B cell (primary cell): ENCODE results near the gene CDCA7L. TPM values are rescaled to one million over a fixed set of nuclear protein-coding genes. Genes with fewer than 3 reads are reported as not detected.

Experiments
- ATAC-seq: fragments of 200-7000 bp; cut with Tn5 transposase; one replicate; pipeline ENCODE4 v1.10.0; 2021; ENCODE audit warnings: low read depth, mild to moderate bottlenecking, moderate number of reproducible peaks, moderate library complexity
- CTCF ChIA-PET: fragments of 350-600 bp; sonication (Branson Sonifier 250); formaldehyde crosslinking; loops from one replicate; lab custom pipeline; 2021; ENCODE audit warnings: antibody characterized with exemption, inconsistent platforms; lab: Charles Lee
- POLR2A ChIA-PET: fragments of 350-600 bp; sonication (Branson Sonifier 250); formaldehyde crosslinking; loops from one replicate; lab custom pipeline; 2021; ENCODE audit warnings: antibody characterized with exemption; lab: Charles Lee
- DNase-seq: peaks from one replicate; pipeline ENCODE4 v3.0.0; 2013
- H2AFZ ChIP-seq: 2 replicates; pipeline ENCODE4 v1.6.1; 2012; ENCODE audit warnings: mild to moderate bottlenecking, low read depth, low read length; ENCODE audit not compliant: insufficient read depth, poor library complexity, severe bottlenecking
- H3K27ac ChIP-seq, 2 donors: 1 replicate in 1 of 2; 2 replicates in 1 of 2; pipeline ENCODE4 v1.5.1; 2012 to 2013; ENCODE audit warnings: low read length in 2 of 2, mild to moderate bottlenecking in 2 of 2, moderate library complexity in 1 of 2
- H3K27me3 ChIP-seq, 4 experiments: fragments of 200-600 bp in 1 of 4; sonication (generic) in 1 of 4; replicated peaks in 1 of 4; 1 replicate in 2 of 4; 2 replicates in 2 of 4; pipeline versions ENCODE4 v1.6.1 to v1.7.0; 2013 to 2016; ENCODE audit warnings: low read length in 3 of 4, mild to moderate bottlenecking in 2 of 4, mixed read lengths in 1 of 4, moderate library complexity in 1 of 4; ENCODE audit not compliant: insufficient read depth in 4 of 4, control insufficient read depth in 3 of 4; ENCODE audit errors: control extremely low read depth in 1 of 4
- H3K36me3 ChIP-seq, 2 experiments: replicated peaks in 1 of 2; 1 replicate in 1 of 2; 2 replicates in 1 of 2; pipeline versions ENCODE4 v1.6.1 to v1.7.1; 2013; ENCODE audit warnings: low read length in 1 of 2; ENCODE audit not compliant: insufficient read depth in 2 of 2, control insufficient read depth in 1 of 2; ENCODE audit errors: control extremely low read depth in 1 of 2, extremely low read depth in 1 of 2
- H3K4me1 ChIP-seq, 2 donors: fragments of 200-600 bp in 1 of 2; sonication (generic) in 1 of 2; 1 replicate in 1 of 2; 2 replicates in 1 of 2; pipeline versions ENCODE4 v1.5.1 to v1.6.1; 2013 to 2017; ENCODE audit warnings: low read length in 2 of 2; ENCODE audit not compliant: control insufficient read depth in 2 of 2, insufficient read depth in 2 of 2
- H3K4me2 ChIP-seq: replicated peaks from 2 replicates; pipeline ENCODE3; 2012; ENCODE audit warnings: mild to moderate bottlenecking, low read depth, low read length; ENCODE audit not compliant: poor library complexity, severe bottlenecking
- H3K4me3 ChIP-seq, 5 experiments: fragments of 200-600 bp in 1 of 5; sonication (generic) in 1 of 5; 1 replicate in 3 of 5; 2 replicates in 2 of 5; pipeline versions ENCODE4 v1.5.1 to v1.7.0; 2011 to 2016; ENCODE audit warnings: low read length in 4 of 5, mild to moderate bottlenecking in 4 of 5, low read depth in 2 of 5, control low read depth in 1 of 5, moderate library complexity in 1 of 5; ENCODE audit not compliant: insufficient read depth in 1 of 5; ENCODE audit errors: control extremely low read depth in 1 of 5, extremely low read depth in 1 of 5
- H3K79me2 ChIP-seq: fragments of 200-600 bp; sonication (generic); one replicate; pipeline ENCODE4 v1.6.0; 2016; ENCODE audit warnings: low read length; ENCODE audit not compliant: control insufficient read depth, insufficient read depth
- H3K9ac ChIP-seq: fragments of 200-600 bp; sonication (generic); 2 replicates; pipeline ENCODE4 v1.6.1; 2017; ENCODE audit warnings: mild to moderate bottlenecking, low read length, moderate library complexity
- H3K9me3 ChIP-seq, 3 donors: one replicate each; pipeline versions ENCODE4 v1.6.1 to v1.7.1; 2013; ENCODE audit warnings: low read length in 2 of 3; ENCODE audit not compliant: control insufficient read depth in 2 of 3, insufficient read depth in 1 of 3; ENCODE audit errors: control extremely low read depth in 1 of 3
- H4K20me1 ChIP-seq: 2 replicates; pipeline ENCODE4 v1.6.0; 2012; ENCODE audit warnings: mild to moderate bottlenecking, low read length; ENCODE audit not compliant: insufficient read depth, control insufficient read depth, poor library complexity, severe bottlenecking
- H3K27ac Mint-ChIP-seq: one replicate; pipeline ENCODE4 v1.8.0; 2021; ENCODE audit warnings: mixed read lengths
- H3K27me3 Mint-ChIP-seq: one replicate; pipeline ENCODE4 v1.8.0; 2021; ENCODE audit warnings: mixed read lengths
- H3K4me1 Mint-ChIP-seq: one replicate; pipeline ENCODE4 v1.8.0; 2021; ENCODE audit warnings: mixed read lengths
- H3K4me3 Mint-ChIP-seq: one replicate; pipeline ENCODE4 v1.8.0; 2021; ENCODE audit warnings: mixed read lengths
- H3K9me3 Mint-ChIP-seq: one replicate; pipeline ENCODE4 v1.8.0; 2022; ENCODE audit warnings: mixed read lengths; ENCODE audit not compliant: insufficient read depth
- EZH2 ChIP-seq: IDR thresholded peaks from 2 replicates; pipeline ENCODE4 v1.6.1; 2012; ENCODE audit warnings: borderline replicate concordance, low read depth, mild to moderate bottlenecking, moderate library complexity, low read length; ENCODE audit not compliant: insufficient read depth, poor library complexity, severe bottlenecking
- WGBS: methylation state at CpG from one replicate; pipeline ENCODE4 v1.1.5; 2013; ENCODE audit warnings: missing lambda C conversion rate; ENCODE audit not compliant: insufficient coverage; 5-methylcytosine and 5-hydroxymethylcytosine counted together
- intact Hi-C: fragments of 100-400 bp; cut with micrococcal nuclease; formaldehyde crosslinking; loops from one replicate; pipeline ENCODE4 v1.10.0; 2022
- polyA plus RNA-seq: library from polyadenylated mRNA; depleted of rRNA; stranded (reverse); fragments of >200 nt; gene quantifications from 2 replicates; pipeline ENCODE4 v1.2.3, GENCODE V29; 2012
- total RNA-seq, 2 donors: library from RNA; stranded (reverse); fragments of 120-200 nt in 1 of 2; gene quantifications; 1 replicate in 1 of 2; 2 replicates in 1 of 2; pipeline versions ENCODE4 v1.2.3 to v1.2.4, GENCODE V29; 2013 to 2022
- TF ChIP-seq, protein P1 (sequence below): fragments of 200-600 bp; IDR thresholded peaks from one replicate; pipeline ENCODE4 v1.8.0; 2022; ENCODE audit warnings: antibody characterized with exemption, mild to moderate bottlenecking

The CDCA7L gene
- total and polyA plus RNA-seq, 2 donors (not counting 1 experiment from before 2014, with no cell fraction given), result 84.0 to 129 TPM

- H4K20me1 ChIP-seq, result peaks cover 4% of the 10 kb centered on the region
- H3K4me1 ChIP-seq, result peaks cover 69 to 96% of the 10 kb centered on the region in 2 donors
- ChIA-PET CTCF (interaction anchor here (1.4 kb wide), 1 partner anchor 16 kb away, joined by 3 read pairs; no protein-coding TSS in a partner anchor), POLR2A (interaction anchor here (0.6 kb wide), 2 partner anchors 40 to 879 kb away, joined by 3 to 5 read pairs; no protein-coding TSS in a partner anchor)
- ATAC-seq, result peak; percentile 42
- intact Hi-C loops, result loop anchor here (1.0 kb wide), 1 partner anchor 41 kb away; no protein-coding TSS in a partner anchor
- DNase-seq, result peak; percentile 68
- Mint-ChIP-seq H3K4me1 (peaks cover 86% of the 10 kb centered on the region), H3K4me3 (peak overlapping the region; percentile 46), H3K27me3 (no peaks in the 10 kb centered on the region), H3K9me3 (no peaks in the 10 kb centered on the region), H3K27ac (peak overlapping the region; percentile 62)
- H3K27me3 ChIP-seq, result no peaks in the 10 kb centered on the region
- H3K9ac ChIP-seq, result peak overlapping the region; percentile 19
- H2AFZ ChIP-seq, result no peak overlapping the region
- H3K36me3 ChIP-seq, result peaks cover 6 to 28% of the 10 kb centered on the region in 2 experiments
- WGBS, result 20% methylated on average over 1 of the region's 4 CpGs
- peak overlapping the region in 1 of 5 experiments; percentile 6 for H3K4me3 ChIP-seq
- peaks cover 97% of the 10 kb centered on the region for H3K79me2 ChIP-seq
- peak overlapping the region; percentile 60 to 86 for H3K27ac ChIP-seq
- peaks cover 0 to 6% (median 3%) of the 10 kb centered on the region in 3 donors for H3K9me3 ChIP-seq
- TF ChIP-seq EZH2, result no peak
- TF ChIP-seq, protein P1, sequence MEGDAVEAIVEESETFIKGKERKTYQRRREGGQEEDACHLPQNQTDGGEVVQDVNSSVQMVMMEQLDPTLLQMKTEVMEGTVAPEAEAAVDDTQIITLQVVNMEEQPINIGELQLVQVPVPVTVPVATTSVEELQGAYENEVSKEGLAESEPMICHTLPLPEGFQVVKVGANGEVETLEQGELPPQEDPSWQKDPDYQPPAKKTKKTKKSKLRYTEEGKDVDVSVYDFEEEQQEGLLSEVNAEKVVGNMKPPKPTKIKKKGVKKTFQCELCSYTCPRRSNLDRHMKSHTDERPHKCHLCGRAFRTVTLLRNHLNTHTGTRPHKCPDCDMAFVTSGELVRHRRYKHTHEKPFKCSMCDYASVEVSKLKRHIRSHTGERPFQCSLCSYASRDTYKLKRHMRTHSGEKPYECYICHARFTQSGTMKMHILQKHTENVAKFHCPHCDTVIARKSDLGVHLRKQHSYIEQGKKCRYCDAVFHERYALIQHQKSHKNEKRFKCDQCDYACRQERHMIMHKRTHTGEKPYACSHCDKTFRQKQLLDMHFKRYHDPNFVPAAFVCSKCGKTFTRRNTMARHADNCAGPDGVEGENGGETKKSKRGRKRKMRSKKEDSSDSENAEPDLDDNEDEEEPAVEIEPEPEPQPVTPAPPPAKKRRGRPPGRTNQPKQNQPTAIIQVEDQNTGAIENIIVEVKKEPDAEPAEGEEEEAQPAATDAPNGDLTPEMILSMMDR, result no peak
- peak overlapping the region; percentile 95 for H3K4me2 ChIP-seq
These were observed 6.4 kb downstream of the CDCA7L start for GRCh38 chr7:21939136-21939857.

DNA sequence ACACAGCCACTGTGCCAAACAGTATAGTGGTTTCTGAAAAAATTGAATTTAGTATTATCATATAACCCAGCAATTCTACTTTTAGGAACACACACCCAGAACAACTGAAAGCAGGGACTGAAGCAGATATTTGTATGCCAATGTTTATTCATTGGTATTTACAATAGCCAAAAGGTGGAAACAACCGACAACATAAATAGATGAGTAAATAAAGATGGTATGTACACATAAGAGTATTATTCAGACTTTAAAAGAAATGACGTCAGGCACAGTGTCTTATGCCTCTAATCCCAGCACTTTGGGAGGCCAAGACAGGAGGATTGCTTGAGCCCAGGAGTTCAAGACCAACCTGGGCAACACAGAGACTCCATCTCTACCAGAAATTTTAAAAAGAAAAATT lies 7.2 kb downstream of the CDCA7L start:
- peak overlapping the region; percentile 95 for H3K4me2 ChIP-seq
- H3K27ac Mint-ChIP-seq, result peak overlapping the region; percentile 74
- peaks cover 61 to 96% of the 10 kb centered on the region in 2 donors for H3K4me1 ChIP-seq
- ChIA-PET POLR2A (no interaction called here), CTCF (no interaction called here)
- H3K9ac ChIP-seq, result peak overlapping the region; percentile 19
- TF ChIP-seq, protein P1, result no peak
- TF ChIP-seq EZH2, result no peak
- H3K9me3 ChIP-seq, result peaks cover 0 to 6% (median 3%) of the 10 kb centered on the region in 3 donors
- intact Hi-C loops, result no loop called here
- peak overlapping the region; percentile 11 for H3K4me3 Mint-ChIP-seq
- no peak for ATAC-seq
- no peaks in the 10 kb centered on the region for H3K9me3 Mint-ChIP-seq
- H3K27ac ChIP-seq, result peak overlapping the region; percentile 60 to 86
- peaks cover 97% of the 10 kb centered on the region for H3K79me2 ChIP-seq
- no peak for DNase-seq
- H3K36me3 ChIP-seq, result peaks cover 6 to 29% of the 10 kb centered on the region in 2 experiments
- H2AFZ ChIP-seq, result no peak overlapping the region
- peak overlapping the region in 1 of 5 experiments; percentile 13 for H3K4me3 ChIP-seq
- peaks cover 87% of the 10 kb centered on the region for H3K4me1 Mint-ChIP-seq
- no peaks in the 10 kb centered on the region for H3K27me3 Mint-ChIP-seq
- no peaks in the 10 kb centered on the region for H3K27me3 ChIP-seq
- WGBS, result 100% methylated on average over 1 of the region's 2 CpGs
- H4K20me1 ChIP-seq, result peaks cover 12% of the 10 kb centered on the region
